HepG2 (cell line): ENCODE results near the gene JPH2. TPM values are rescaled to one million over a fixed set of nuclear protein-coding genes. Genes with fewer than 3 reads are reported as not detected.

Experiments
- HOXA5 ChIP-seq: sonication (generic); formaldehyde crosslinking; IDR thresholded peaks from 2 replicates; pipeline ENCODE4 v1.4.0; 2020; ENCODE audit warnings: missing genetic modification reagents
- KAT2B ChIP-seq: fragments of 150-350 bp; IDR thresholded peaks from 2 replicates; pipeline ENCODE4 v1.6.1; 2014; ENCODE audit warnings: low read depth, low read length, borderline replicate concordance
- KDM3A ChIP-seq: IDR thresholded peaks from 2 replicates; pipeline ENCODE4 v1.6.1; 2018; ENCODE audit warnings: low read depth, missing compliant biosample characterization
- KDM6A ChIP-seq: IDR thresholded peaks from 2 replicates; pipeline ENCODE4 v1.6.1; 2016; ENCODE audit warnings: low read depth
- KIAA2018 ChIP-seq: sonication (generic); formaldehyde crosslinking; IDR thresholded peaks from 2 replicates; pipeline ENCODE4 v1.5.0; 2020; ENCODE audit warnings: mild to moderate bottlenecking, missing genetic modification reagents, borderline replicate concordance
- NRL ChIP-seq: sonication (generic); formaldehyde crosslinking; IDR thresholded peaks from 2 replicates; pipeline ENCODE4 v1.5.0; 2020; ENCODE audit warnings: missing genetic modification reagents, mild to moderate bottlenecking, moderate library complexity, borderline replicate concordance
- ZNF354B ChIP-seq: sonication (generic); formaldehyde crosslinking; IDR thresholded peaks from 2 replicates; pipeline ENCODE4 v1.8.0; 2022; ENCODE audit warnings: mild to moderate bottlenecking, missing genetic modification reagents
- ZNF367 ChIP-seq: sonication (generic); formaldehyde crosslinking; IDR thresholded peaks from 2 replicates; pipeline ENCODE4 v1.4.0; 2020; ENCODE audit warnings: missing genetic modification reagents, borderline replicate concordance
- ZNF564 ChIP-seq: sonication (generic); formaldehyde crosslinking; IDR thresholded peaks from 2 replicates; pipeline ENCODE4 v1.8.1; 2023; ENCODE audit warnings: mild to moderate bottlenecking, missing genetic modification reagents
- polyA plus RNA-seq, 8 experiments: library from polyadenylated mRNA; depleted of rRNA in 3 of 8; stranded (reverse) in 7 of 8; unstranded in 1 of 8; fragments of >200 nt; fragmentation: Illumina TruSeq in 4 of 8; extraction: Trizol in 4 of 8; gene quantifications; 2 replicates each; pipeline versions ENCODE4 v1.2.1 to v1.2.3, GENCODE V29; 2011 to 2016; ENCODE audit warnings: low read depth in 4 of 8, missing spikeins in 1 of 8, mixed read lengths in 1 of 8; ENCODE audit not compliant: insufficient read depth in 1 of 8
- total RNA-seq, 5 experiments: library from RNA; depleted of rRNA; stranded (reverse); fragments of >200 nt; fragmentation: Illumina TruSeq; extraction: Trizol; gene quantifications; 2 replicates each; pipeline ENCODE4 v1.2.3, GENCODE V29; 2016; ENCODE audit warnings: low read depth in 1 of 5

The JPH2 gene
- total and polyA plus RNA-seq, 2 of the 13 experiments (the other 11 are each of a cell fraction or from before 2014, with no cell fraction given) = 0.42 TPM; not detected in 1

- TF ChIP-seq KIAA2018 (no peak), HOXA5 (CRISPR knock-in tag) (no peak), ZNF367 (CRISPR knock-in tag) (no peak), KDM3A (CRISPR knock-in tag) (no peak), ZNF564 (CRISPR knock-in tag) (no peak), NRL (0 out of 2 replicates have a peak, but pooled peaks have one; percentile 30), KDM6A (CRISPR knock-in tag) (no peak), ZNF354B (CRISPR knock-in tag) (no peak), KAT2B (no peak)
Observed at GRCh38 chr20:44118185-44119033, 68.6 kb downstream of the JPH2 start (continued).
